ENCODE measurements around the gene SOCS7. TPM values are rescaled to one million over a fixed set of nuclear protein-coding genes. Genes with fewer than 3 reads are reported as not detected.

Gene SOCS7
- total and polyA plus RNA-seq, 2 experiments from 2014 or later, result 5.0 to 29.2 TPM

GRCh38 chr17:38339891-38340290 lies 11.8 kb upstream of the SOCS7 start:
- ATAC-seq (no peak), DNase-seq (ENCODE audit: low spot score) (no peak)
- Mint-ChIP-seq H3K36me3 (ENCODE audit: low read depth) (no peaks in the 10 kb centered on the region), H3K27ac (no peak overlapping the region), H3K4me3 (no peak overlapping the region; the same call in 2 of the 3 replicates), H3K27me3 (ENCODE audit: insufficient read depth, low read depth, poor library complexity) (peaks cover 12% of the 10 kb centered on the region), H3K4me1 (peaks cover 20% of the 10 kb centered on the region), H3K9me3 (no peaks in the 10 kb centered on the region)
- TF ChIP-seq ZNF114 (CRISPR knock-in tag; IDR thresholded peaks at IDR 0.05) (no peak), EZH2phosphoT487 (IDR thresholded peaks at IDR 0.05; ENCODE audit: unreplicated experiment) (no peak), ETS1 (IDR thresholded peaks at IDR 0.05) (no peak), ZNF331 (CRISPR knock-in tag; IDR thresholded peaks at IDR 0.05; ENCODE audit: low read depth) (no peak), CTCF (conservative IDR thresholded peaks at IDR 0.05; ENCODE audit: low read depth in 2 of 2) (no peak), STAT1 (IDR thresholded peaks at IDR 0.05; ENCODE audit: unreplicated experiment) (no peak), EZH2 (IDR thresholded peaks at IDR 0.05; ENCODE audit: low read depth, unreplicated experiment) (no peak), CREB1 (CRISPR knock-in tag; IDR thresholded peaks at IDR 0.05; ENCODE audit: low read depth) (no peak), POLR2AphosphoS5 (IDR thresholded peaks at IDR 0.05; ENCODE audit: low read depth) (no peak), JUNB (IDR thresholded peaks at IDR 0.05; ENCODE audit: unreplicated experiment) (no peak), NANOG (IDR thresholded peaks at IDR 0.05; ENCODE audit: borderline replicate concordance) (no peak)
- TF ChIP-seq, protein P1, sequence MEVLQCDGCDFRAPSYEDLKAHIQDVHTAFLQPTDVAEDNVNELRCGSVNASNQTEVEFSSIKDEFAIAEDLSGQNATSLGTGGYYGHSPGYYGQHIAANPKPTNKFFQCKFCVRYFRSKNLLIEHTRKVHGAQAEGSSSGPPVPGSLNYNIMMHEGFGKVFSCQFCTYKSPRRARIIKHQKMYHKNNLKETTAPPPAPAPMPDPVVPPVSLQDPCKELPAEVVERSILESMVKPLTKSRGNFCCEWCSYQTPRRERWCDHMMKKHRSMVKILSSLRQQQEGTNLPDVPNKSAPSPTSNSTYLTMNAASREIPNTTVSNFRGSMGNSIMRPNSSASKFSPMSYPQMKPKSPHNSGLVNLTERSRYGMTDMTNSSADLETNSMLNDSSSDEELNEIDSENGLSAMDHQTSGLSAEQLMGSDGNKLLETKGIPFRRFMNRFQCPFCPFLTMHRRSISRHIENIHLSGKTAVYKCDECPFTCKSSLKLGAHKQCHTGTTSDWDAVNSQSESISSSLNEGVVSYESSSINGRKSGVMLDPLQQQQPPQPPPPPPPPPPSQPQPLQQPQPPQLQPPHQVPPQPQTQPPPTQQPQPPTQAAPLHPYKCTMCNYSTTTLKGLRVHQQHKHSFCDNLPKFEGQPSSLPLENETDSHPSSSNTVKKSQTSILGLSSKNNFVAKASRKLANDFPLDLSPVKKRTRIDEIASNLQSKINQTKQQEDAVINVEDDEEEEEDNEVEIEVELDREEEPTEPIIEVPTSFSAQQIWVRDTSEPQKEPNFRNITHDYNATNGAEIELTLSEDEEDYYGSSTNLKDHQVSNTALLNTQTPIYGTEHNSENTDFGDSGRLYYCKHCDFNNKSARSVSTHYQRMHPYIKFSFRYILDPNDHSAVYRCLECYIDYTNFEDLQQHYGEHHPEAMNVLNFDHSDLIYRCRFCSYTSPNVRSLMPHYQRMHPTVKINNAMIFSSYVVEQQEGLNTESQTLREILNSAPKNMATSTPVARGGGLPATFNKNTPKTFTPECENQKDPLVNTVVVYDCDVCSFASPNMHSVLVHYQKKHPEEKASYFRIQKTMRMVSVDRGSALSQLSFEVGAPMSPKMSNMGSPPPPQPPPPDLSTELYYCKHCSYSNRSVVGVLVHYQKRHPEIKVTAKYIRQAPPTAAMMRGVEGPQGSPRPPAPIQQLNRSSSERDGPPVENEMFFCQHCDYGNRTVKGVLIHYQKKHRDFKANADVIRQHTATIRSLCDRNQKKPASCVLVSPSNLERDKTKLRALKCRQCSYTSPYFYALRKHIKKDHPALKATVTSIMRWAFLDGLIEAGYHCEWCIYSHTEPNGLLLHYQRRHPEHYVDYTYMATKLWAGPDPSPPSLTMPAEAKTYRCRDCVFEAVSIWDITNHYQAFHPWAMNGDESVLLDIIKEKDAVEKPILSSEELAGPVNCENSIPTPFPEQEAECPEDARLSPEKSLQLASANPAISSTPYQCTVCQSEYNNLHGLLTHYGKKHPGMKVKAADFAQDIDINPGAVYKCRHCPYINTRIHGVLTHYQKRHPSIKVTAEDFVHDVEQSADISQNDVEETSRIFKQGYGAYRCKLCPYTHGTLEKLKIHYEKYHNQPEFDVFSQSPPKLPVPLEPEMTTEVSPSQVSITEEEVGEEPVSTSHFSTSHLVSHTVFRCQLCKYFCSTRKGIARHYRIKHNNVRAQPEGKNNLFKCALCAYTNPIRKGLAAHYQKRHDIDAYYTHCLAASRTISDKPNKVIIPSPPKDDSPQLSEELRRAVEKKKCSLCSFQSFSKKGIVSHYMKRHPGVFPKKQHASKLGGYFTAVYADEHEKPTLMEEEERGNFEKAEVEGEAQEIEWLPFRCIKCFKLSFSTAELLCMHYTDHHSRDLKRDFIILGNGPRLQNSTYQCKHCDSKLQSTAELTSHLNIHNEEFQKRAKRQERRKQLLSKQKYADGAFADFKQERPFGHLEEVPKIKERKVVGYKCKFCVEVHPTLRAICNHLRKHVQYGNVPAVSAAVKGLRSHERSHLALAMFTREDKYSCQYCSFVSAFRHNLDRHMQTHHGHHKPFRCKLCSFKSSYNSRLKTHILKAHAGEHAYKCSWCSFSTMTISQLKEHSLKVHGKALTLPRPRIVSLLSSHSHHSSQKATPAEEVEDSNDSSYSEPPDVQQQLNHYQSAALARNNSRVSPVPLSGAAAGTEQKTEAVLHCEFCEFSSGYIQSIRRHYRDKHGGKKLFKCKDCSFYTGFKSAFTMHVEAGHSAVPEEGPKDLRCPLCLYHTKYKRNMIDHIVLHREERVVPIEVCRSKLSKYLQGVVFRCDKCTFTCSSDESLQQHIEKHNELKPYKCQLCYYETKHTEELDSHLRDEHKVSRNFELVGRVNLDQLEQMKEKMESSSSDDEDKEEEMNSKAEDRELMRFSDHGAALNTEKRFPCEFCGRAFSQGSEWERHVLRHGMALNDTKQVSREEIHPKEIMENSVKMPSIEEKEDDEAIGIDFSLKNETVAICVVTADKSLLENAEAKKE (CRISPR knock-in tag; IDR thresholded peaks at IDR 0.05), result no peak
- TF ChIP-seq, protein P2, sequence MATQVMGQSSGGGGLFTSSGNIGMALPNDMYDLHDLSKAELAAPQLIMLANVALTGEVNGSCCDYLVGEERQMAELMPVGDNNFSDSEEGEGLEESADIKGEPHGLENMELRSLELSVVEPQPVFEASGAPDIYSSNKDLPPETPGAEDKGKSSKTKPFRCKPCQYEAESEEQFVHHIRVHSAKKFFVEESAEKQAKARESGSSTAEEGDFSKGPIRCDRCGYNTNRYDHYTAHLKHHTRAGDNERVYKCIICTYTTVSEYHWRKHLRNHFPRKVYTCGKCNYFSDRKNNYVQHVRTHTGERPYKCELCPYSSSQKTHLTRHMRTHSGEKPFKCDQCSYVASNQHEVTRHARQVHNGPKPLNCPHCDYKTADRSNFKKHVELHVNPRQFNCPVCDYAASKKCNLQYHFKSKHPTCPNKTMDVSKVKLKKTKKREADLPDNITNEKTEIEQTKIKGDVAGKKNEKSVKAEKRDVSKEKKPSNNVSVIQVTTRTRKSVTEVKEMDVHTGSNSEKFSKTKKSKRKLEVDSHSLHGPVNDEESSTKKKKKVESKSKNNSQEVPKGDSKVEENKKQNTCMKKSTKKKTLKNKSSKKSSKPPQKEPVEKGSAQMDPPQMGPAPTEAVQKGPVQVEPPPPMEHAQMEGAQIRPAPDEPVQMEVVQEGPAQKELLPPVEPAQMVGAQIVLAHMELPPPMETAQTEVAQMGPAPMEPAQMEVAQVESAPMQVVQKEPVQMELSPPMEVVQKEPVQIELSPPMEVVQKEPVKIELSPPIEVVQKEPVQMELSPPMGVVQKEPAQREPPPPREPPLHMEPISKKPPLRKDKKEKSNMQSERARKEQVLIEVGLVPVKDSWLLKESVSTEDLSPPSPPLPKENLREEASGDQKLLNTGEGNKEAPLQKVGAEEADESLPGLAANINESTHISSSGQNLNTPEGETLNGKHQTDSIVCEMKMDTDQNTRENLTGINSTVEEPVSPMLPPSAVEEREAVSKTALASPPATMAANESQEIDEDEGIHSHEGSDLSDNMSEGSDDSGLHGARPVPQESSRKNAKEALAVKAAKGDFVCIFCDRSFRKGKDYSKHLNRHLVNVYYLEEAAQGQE (IDR thresholded peaks at IDR 0.05; ENCODE audit: unreplicated experiment), result no peak
- no peaks in the 10 kb centered on the region for H3K9me2 ChIP-seq (ENCODE audit: insufficient read depth)
- H3K27ac ChIP-seq (ENCODE audit: low read depth), result no peak overlapping the region
- H4K20me1 ChIP-seq (replicated peaks; ENCODE audit: insufficient read depth), result no peaks in the 10 kb centered on the region
- H3K4me1 ChIP-seq (ENCODE audit: insufficient read depth), result peaks cover 7% of the 10 kb centered on the region
- H3F3A ChIP-seq (replicated peaks; ENCODE audit: low read depth), result no peaks in the 10 kb centered on the region
- no peak overlapping the region for H3K4me3 ChIP-seq
- no peaks in the 10 kb centered on the region for H3K36me3 ChIP-seq (ENCODE audit: insufficient read depth)
- H3K79me2 ChIP-seq (replicated peaks; ENCODE audit: insufficient read depth), result no peaks in the 10 kb centered on the region
- H2AFZ ChIP-seq, result no peak overlapping the region
- no peaks in the 10 kb centered on the region for H3K27me3 ChIP-seq (ENCODE audit: insufficient read depth)
- no peak overlapping the region for H3K4me2 ChIP-seq
